ENCODE measurements around the gene ZNF862. TPM values are rescaled to one million over a fixed set of nuclear protein-coding genes. Genes with fewer than 3 reads are reported as not detected.
A peak's percentile ranks its signal among the peaks of the same experiment; 100 is the strongest.

ZNF862 gene
- total and polyA plus RNA-seq, 2 of the 8 experiments (the other 6 are each of a cell fraction or from before 2014, with no cell fraction given) = 1.8 to 3.9 TPM

DNA sequence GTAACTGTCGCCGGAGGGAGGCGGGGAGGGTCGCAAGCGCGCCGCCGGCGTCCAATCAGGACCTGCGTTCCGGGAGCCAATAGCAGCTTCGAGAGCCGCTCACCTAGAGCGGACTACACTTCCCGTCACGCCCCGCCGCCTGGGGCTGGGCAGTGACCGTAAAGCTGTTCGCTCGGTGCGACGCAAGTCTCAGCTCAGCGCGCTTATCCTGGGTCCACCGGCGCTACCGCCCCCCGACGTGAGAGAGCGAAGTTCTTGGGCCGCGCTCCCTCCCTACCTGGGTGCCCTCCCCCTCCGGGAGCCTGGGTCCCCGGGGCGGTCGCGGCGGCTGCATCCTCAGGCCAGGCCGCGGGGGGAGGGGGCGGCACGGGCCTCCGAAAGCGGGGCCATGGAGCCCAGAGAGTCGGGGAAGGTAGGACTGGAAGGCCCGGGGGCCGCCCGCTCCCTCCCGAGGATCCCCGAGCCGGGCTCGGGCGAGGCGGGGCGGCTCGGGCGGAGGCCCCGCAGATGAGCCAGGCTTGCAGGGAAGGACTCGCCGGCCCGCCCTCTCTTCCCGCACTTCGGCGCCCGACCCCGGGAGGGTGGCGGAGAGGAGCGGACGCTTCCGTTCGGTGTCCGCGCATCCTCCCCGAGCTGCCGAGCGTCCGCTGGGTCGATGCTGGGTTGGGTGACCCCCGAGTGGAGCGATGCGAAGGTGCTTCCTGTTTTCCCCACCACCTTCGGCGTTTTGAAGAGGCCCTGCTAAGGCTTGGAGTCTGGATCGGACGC, at the start of gene ZNF862 (continued):
- TF ChIP-seq ASH2L (IDR thresholded peaks at IDR 0.05; ENCODE audit: low read length) (peak; percentile 93), BRCA1 (IDR thresholded peaks at IDR 0.05; ENCODE audit: low read depth, low read length) (no peak), YY1 (IDR thresholded peaks at IDR 0.05; ENCODE audit: low read depth, low read length) (no peak; the same call in 1 of the 2 replicates), POLR2A (IDR thresholded peaks at IDR 0.05; ENCODE audit: control extremely low read depth in 1 of 2, low read depth in 2 of 2, low read length in 2 of 2) (peak in 1 of 2 experiments; percentile 54; a peak in 1 of 3 replicates), CBX8 (IDR thresholded peaks at IDR 0.05; ENCODE audit: borderline replicate concordance, low read depth, low read length) (no peak), RAD21 (IDR thresholded peaks at IDR 0.05 in 1 of 2, conservative IDR thresholded peaks at IDR 0.05 in 1 of 2; ENCODE audit: low read depth in 2 of 2, low read length in 2 of 2) (no peak)
